BLaER1 (cell line): ENCODE results near the gene MCM9.
A peak's percentile ranks its signal among the peaks of the same experiment; 100 is the strongest.

Source experiments
- H3K27ac ChIP-seq: shearing (Covaris generic); formaldehyde crosslinking; 2 replicates; pipeline ENCODE4 v1.8.1; 2022
- H3K27me3 ChIP-seq: shearing (Covaris generic); formaldehyde crosslinking; 2 replicates; pipeline ENCODE4 v1.8.1; 2022
- H3K36me3 ChIP-seq: shearing (Covaris generic); formaldehyde crosslinking; 2 replicates; pipeline ENCODE4 v1.8.1; 2022
- H3K4me1 ChIP-seq: shearing (Covaris generic); formaldehyde crosslinking; 2 replicates; pipeline ENCODE4 v1.8.1; 2022
- H3K4me2 ChIP-seq: shearing (Covaris generic); formaldehyde crosslinking; 2 replicates; pipeline ENCODE4 v1.8.1; 2022
- H3K4me3 ChIP-seq: shearing (Covaris generic); formaldehyde crosslinking; 2 replicates; pipeline ENCODE4 v1.8.1; 2022
- H3K9ac ChIP-seq: shearing (Covaris generic); formaldehyde crosslinking; 2 replicates; pipeline ENCODE4 v1.8.1; 2022
- H3K9me3 ChIP-seq: shearing (Covaris generic); formaldehyde crosslinking; 2 replicates; pipeline ENCODE4 v1.8.1; 2022
- H4K20me1 ChIP-seq: shearing (Covaris generic); formaldehyde crosslinking; 2 replicates; pipeline ENCODE4 v1.8.1; 2022
- Cebpa-rat ChIP-seq: shearing (Covaris generic); IDR thresholded peaks from 2 replicates; pipeline ENCODE4 v1.8.1; 2022

MCM9 gene

GRCh38 chr6:118935331-118935668, 341 bp upstream of the MCM9 start:
- TF ChIP-seq Cebpa-rat = no peak
- Histone ChIP-seq H3K9me3 (peaks cover 15% of the 10 kb centered on the region), H3K9ac (peak overlapping the region; percentile 96), H3K4me1 (peaks cover 20% of the 10 kb centered on the region), H3K4me2 (peak overlapping the region; percentile 79), H3K27me3 (no peaks in the 10 kb centered on the region), H3K27ac (peak overlapping the region; percentile 95; the same call in 1 of the 2 replicates), H3K4me3 (peak overlapping the region; percentile 88), H3K36me3 (peaks cover 22% of the 10 kb centered on the region), H4K20me1 (peaks cover 14% of the 10 kb centered on the region)

GRCh38 chr6:118933855-118934460, 1.0 kb downstream of the MCM9 start:
- Histone ChIP-seq H3K4me3 (peak overlapping the region; percentile 88), H3K4me1 (peaks cover 20% of the 10 kb centered on the region), H3K4me2 (peak overlapping the region; percentile 79), H3K27ac (no peak overlapping the region), H4K20me1 (peaks cover 14% of the 10 kb centered on the region), H3K27me3 (no peaks in the 10 kb centered on the region), H3K9ac (peak overlapping the region; percentile 6; the same call in 1 of the 2 replicates), H3K9me3 (0 out of 2 replicates have a peak, but pooled peaks cover 4% of the 10 kb centered on the region), H3K36me3 (peaks cover 26% of the 10 kb centered on the region)
- TF ChIP-seq Cebpa-rat = no peak

- no peak overlapping the region for H3K9ac ChIP-seq
Measured at GRCh38 chr6:118932421-118932820, 2.5 kb downstream of the MCM9 start.

GRCh38 chr6:118931436-118931835, 3.5 kb downstream of the MCM9 start:
- no peak for TF ChIP-seq Cebpa-rat
- Histone ChIP-seq H3K9ac (no peak overlapping the region), H4K20me1 (peaks cover 14% of the 10 kb centered on the region), H3K27me3 (no peaks in the 10 kb centered on the region), H3K9me3 (no peaks in the 10 kb centered on the region), H3K4me1 (peaks cover 20% of the 10 kb centered on the region), H3K4me3 (no peak overlapping the region), H3K36me3 (peaks cover 51% of the 10 kb centered on the region), H3K4me2 (no peak overlapping the region), H3K27ac (no peak overlapping the region)

More at GRCh38 chr6:118932421-118932820, 2.5 kb downstream of the MCM9 start:
- Histone ChIP-seq H3K4me3 (no peak overlapping the region), H3K4me1 (peaks cover 20% of the 10 kb centered on the region), H3K27me3 (no peaks in the 10 kb centered on the region), H3K27ac (no peak overlapping the region), H4K20me1 (peaks cover 14% of the 10 kb centered on the region), H3K4me2 (no peak overlapping the region), H3K9me3 (0 out of 2 replicates have a peak, but pooled peaks cover 4% of the 10 kb centered on the region), H3K36me3 (peaks cover 42% of the 10 kb centered on the region)
- no peak for TF ChIP-seq Cebpa-rat

- no peaks in the 10 kb centered on the region for H3K27me3 ChIP-seq
- H3K4me2 ChIP-seq = no peak overlapping the region
- H3K27ac ChIP-seq = no peak overlapping the region
- H3K4me3 ChIP-seq = no peak overlapping the region
- H4K20me1 ChIP-seq = peaks cover 14% of the 10 kb centered on the region
- H3K9me3 ChIP-seq = no peaks in the 10 kb centered on the region
- H3K36me3 ChIP-seq = peaks cover 57% of the 10 kb centered on the region
- no peak overlapping the region for H3K9ac ChIP-seq
- no peak for TF ChIP-seq Cebpa-rat
- H3K4me1 ChIP-seq = peaks cover 13% of the 10 kb centered on the region
Measured at GRCh38 chr6:118930680-118931079, 4.3 kb downstream of the MCM9 start.

GRCh38 chr6:118923035-118923434, 11.9 kb downstream of the MCM9 start:
- H3K36me3 ChIP-seq = peaks cover 90% of the 10 kb centered on the region

GRCh38 chr6:118921084-118921483, 13.9 kb downstream of the MCM9 start:
- no peak for TF ChIP-seq Cebpa-rat
- peaks cover 90% of the 10 kb centered on the region for H3K36me3 ChIP-seq
- no peak overlapping the region for H3K4me3 ChIP-seq
- H3K27me3 ChIP-seq = no peaks in the 10 kb centered on the region
- H3K9me3 ChIP-seq = no peaks in the 10 kb centered on the region
- H3K9ac ChIP-seq = no peak overlapping the region
- H3K4me1 ChIP-seq = no peaks in the 10 kb centered on the region
- H4K20me1 ChIP-seq = no peaks in the 10 kb centered on the region
- no peak overlapping the region for H3K4me2 ChIP-seq
- H3K27ac ChIP-seq = no peak overlapping the region

More at GRCh38 chr6:118923035-118923434, 11.9 kb downstream of the MCM9 start:
- Histone ChIP-seq H3K9me3 (no peaks in the 10 kb centered on the region), H3K27ac (no peak overlapping the region), H3K4me1 (no peaks in the 10 kb centered on the region), H3K9ac (no peak overlapping the region), H4K20me1 (no peaks in the 10 kb centered on the region), H3K27me3 (no peaks in the 10 kb centered on the region), H3K4me2 (no peak overlapping the region), H3K4me3 (no peak overlapping the region)
- no peak for TF ChIP-seq Cebpa-rat

GRCh38 chr6:118918329-118918725, 16.6 kb downstream of the MCM9 start:
- Histone ChIP-seq H3K36me3 (peaks cover 94% of the 10 kb centered on the region), H3K4me2 (no peak overlapping the region), H3K27me3 (no peaks in the 10 kb centered on the region), H3K9ac (no peak overlapping the region), H4K20me1 (no peaks in the 10 kb centered on the region), H3K4me3 (no peak overlapping the region), H3K27ac (no peak overlapping the region), H3K4me1 (no peaks in the 10 kb centered on the region), H3K9me3 (no peaks in the 10 kb centered on the region)
- TF ChIP-seq Cebpa-rat = no peak

- Histone ChIP-seq H3K9me3 (no peaks in the 10 kb centered on the region), H3K36me3 (peaks cover 94% of the 10 kb centered on the region), H3K27me3 (no peaks in the 10 kb centered on the region), H3K4me1 (no peaks in the 10 kb centered on the region), H3K4me3 (no peak overlapping the region), H3K4me2 (no peak overlapping the region), H4K20me1 (peaks cover 4% of the 10 kb centered on the region; the same call in 1 of the 2 replicates), H3K27ac (no peak overlapping the region), H3K9ac (no peak overlapping the region)
- no peak for TF ChIP-seq Cebpa-rat
Measured at GRCh38 chr6:118917546-118918328, 17.2 kb downstream of the MCM9 start.

- Histone ChIP-seq H4K20me1 (peaks cover 9% of the 10 kb centered on the region), H3K4me2 (no peak overlapping the region), H3K9me3 (no peaks in the 10 kb centered on the region), H3K27ac (no peak overlapping the region), H3K9ac (no peak overlapping the region), H3K4me1 (no peaks in the 10 kb centered on the region), H3K27me3 (no peaks in the 10 kb centered on the region), H3K4me3 (no peak overlapping the region), H3K36me3 (peaks cover 93% of the 10 kb centered on the region)
- TF ChIP-seq Cebpa-rat = no peak
Measured at GRCh38 chr6:118914598-118914997, 20.4 kb downstream of the MCM9 start.
